ENCODE measurements around the gene SUPT20HL2.
"Not testable (repeated sequence)": the region's sequence is repeated elsewhere in the genome, so short reads cannot be mapped to it uniquely, and the experiment has no call there.

SUPT20HL2 gene

GRCh38 chrX:24309580-24310374, 4.1 kb downstream of the SUPT20HL2 start:
- not testable (repeated sequence) for H3K9me3 ChIP-seq (ENCODE audit: control insufficient read depth, low read length); H3K9ac ChIP-seq (ENCODE audit: low read length); H3K4me1 ChIP-seq (ENCODE audit: control insufficient read depth, insufficient read depth, low read length); DNase-seq (ENCODE audit: low read depth); H3K4me3 ChIP-seq (ENCODE audit: low read length); H3K36me3 ChIP-seq (ENCODE audit: control insufficient read depth, insufficient read depth, low read length, severe bottlenecking)
- H3K27me3 ChIP-seq (replicated peaks; ENCODE audit: control insufficient read depth, insufficient read depth, low read length): peaks cover 16% of the 10 kb centered on the region

- DNase-seq (ENCODE audit: low read depth); H3K9me3 ChIP-seq (ENCODE audit: control insufficient read depth, low read length); H3K36me3 ChIP-seq (ENCODE audit: control insufficient read depth, insufficient read depth, low read length, severe bottlenecking); H3K4me1 ChIP-seq (ENCODE audit: control insufficient read depth, insufficient read depth, low read length); H3K4me3 ChIP-seq (ENCODE audit: low read length); H3K9ac ChIP-seq (ENCODE audit: low read length): not testable (repeated sequence)
- peaks cover 19% of the 10 kb centered on the region for H3K27me3 ChIP-seq (replicated peaks; ENCODE audit: control insufficient read depth, insufficient read depth, low read length)
Observed at GRCh38 chrX:24308803-24309202, 5.1 kb downstream of the SUPT20HL2 start.

- no peak overlapping the region for H3K4me3 ChIP-seq (ENCODE audit: low read length)
- DNase-seq (ENCODE audit: low read depth): no peak
Observed at GRCh38 chrX:24306440-24306839, 7.4 kb downstream of the SUPT20HL2 start.

GRCh38 chrX:24305905-24306304, 8.0 kb downstream of the SUPT20HL2 start:
- Histone ChIP-seq H3K9ac (ENCODE audit: low read length) (no peak overlapping the region), H3K4me1 (ENCODE audit: control insufficient read depth, insufficient read depth, low read length) (no peaks in the 10 kb centered on the region), H3K36me3 (ENCODE audit: control insufficient read depth, insufficient read depth, low read length, severe bottlenecking) (no peaks in the 10 kb centered on the region), H3K27me3 (replicated peaks; ENCODE audit: control insufficient read depth, insufficient read depth, low read length) (peaks cover 19% of the 10 kb centered on the region), H3K9me3 (ENCODE audit: control insufficient read depth, low read length) (no peaks in the 10 kb centered on the region), H3K4me3 (ENCODE audit: low read length) (no peak overlapping the region)
- no peak for DNase-seq (ENCODE audit: low read depth)

More at GRCh38 chrX:24306440-24306839, 7.4 kb downstream of the SUPT20HL2 start:
- H3K27me3 ChIP-seq (replicated peaks; ENCODE audit: control insufficient read depth, insufficient read depth, low read length): peaks cover 19% of the 10 kb centered on the region
- H3K36me3 ChIP-seq (ENCODE audit: control insufficient read depth, insufficient read depth, low read length, severe bottlenecking): no peaks in the 10 kb centered on the region
- no peaks in the 10 kb centered on the region for H3K9me3 ChIP-seq (ENCODE audit: control insufficient read depth, low read length)
- H3K9ac ChIP-seq (ENCODE audit: low read length): no peak overlapping the region
- no peaks in the 10 kb centered on the region for H3K4me1 ChIP-seq (ENCODE audit: control insufficient read depth, insufficient read depth, low read length)

- no peak for DNase-seq (ENCODE audit: low read depth)
- H3K9me3 ChIP-seq (ENCODE audit: control insufficient read depth, low read length): no peaks in the 10 kb centered on the region
- H3K27me3 ChIP-seq (replicated peaks; ENCODE audit: control insufficient read depth, insufficient read depth, low read length): peaks cover 9% of the 10 kb centered on the region
- H3K9ac ChIP-seq (ENCODE audit: low read length): no peak overlapping the region
- no peaks in the 10 kb centered on the region for H3K4me1 ChIP-seq (ENCODE audit: control insufficient read depth, insufficient read depth, low read length)
- H3K36me3 ChIP-seq (ENCODE audit: control insufficient read depth, insufficient read depth, low read length, severe bottlenecking): no peaks in the 10 kb centered on the region
- no peak overlapping the region for H3K4me3 ChIP-seq (ENCODE audit: low read length)
Observed at GRCh38 chrX:24301806-24302205, 12.1 kb downstream of the SUPT20HL2 start.

GRCh38 chrX:24301060-24301459, 12.8 kb downstream of the SUPT20HL2 start:
- Histone ChIP-seq H3K4me3 (ENCODE audit: low read length) (no peak overlapping the region), H3K27me3 (replicated peaks; ENCODE audit: control insufficient read depth, insufficient read depth, low read length) (peaks cover 13% of the 10 kb centered on the region), H3K36me3 (ENCODE audit: control insufficient read depth, insufficient read depth, low read length, severe bottlenecking) (no peaks in the 10 kb centered on the region), H3K4me1 (ENCODE audit: control insufficient read depth, insufficient read depth, low read length) (no peaks in the 10 kb centered on the region), H3K9me3 (ENCODE audit: control insufficient read depth, low read length) (no peaks in the 10 kb centered on the region), H3K9ac (ENCODE audit: low read length) (no peak overlapping the region)
- no peak for DNase-seq (ENCODE audit: low read depth)

GRCh38 chrX:24298191-24298590, 15.7 kb downstream of the SUPT20HL2 start:
- no peaks in the 10 kb centered on the region for H3K9me3 ChIP-seq (ENCODE audit: control insufficient read depth, low read length)
- H3K27me3 ChIP-seq (replicated peaks; ENCODE audit: control insufficient read depth, insufficient read depth, low read length): peaks cover 20% of the 10 kb centered on the region
- H3K36me3 ChIP-seq (ENCODE audit: control insufficient read depth, insufficient read depth, low read length, severe bottlenecking): no peaks in the 10 kb centered on the region
- no peaks in the 10 kb centered on the region for H3K4me1 ChIP-seq (ENCODE audit: control insufficient read depth, insufficient read depth, low read length)
- DNase-seq (ENCODE audit: low read depth): peak; percentile 15
- H3K4me3 ChIP-seq (ENCODE audit: low read length): no peak overlapping the region
- H3K9ac ChIP-seq (ENCODE audit: low read length): no peak overlapping the region

GRCh38 chrX:24294619-24295018, 19.2 kb downstream of the SUPT20HL2 start:
- no peaks in the 10 kb centered on the region for H3K4me1 ChIP-seq (ENCODE audit: control insufficient read depth, insufficient read depth, low read length)
- peak; percentile 33 for DNase-seq (ENCODE audit: low read depth)
- no peaks in the 10 kb centered on the region for H3K9me3 ChIP-seq (ENCODE audit: control insufficient read depth, low read length)
- no peak overlapping the region for H3K4me3 ChIP-seq (ENCODE audit: low read length)
- H3K27me3 ChIP-seq (replicated peaks; ENCODE audit: control insufficient read depth, insufficient read depth, low read length): peaks cover 33% of the 10 kb centered on the region
- H3K9ac ChIP-seq (ENCODE audit: low read length): no peak overlapping the region
- H3K36me3 ChIP-seq (ENCODE audit: control insufficient read depth, insufficient read depth, low read length, severe bottlenecking): no peaks in the 10 kb centered on the region

GRCh38 chrX:24293412-24293811, 20.5 kb downstream of the SUPT20HL2 start:
- no peak overlapping the region for H3K9ac ChIP-seq (ENCODE audit: low read length)
- H3K27me3 ChIP-seq (replicated peaks; ENCODE audit: control insufficient read depth, insufficient read depth, low read length): peaks cover 33% of the 10 kb centered on the region
- H3K9me3 ChIP-seq (ENCODE audit: control insufficient read depth, low read length): no peaks in the 10 kb centered on the region
- no peak overlapping the region for H3K4me3 ChIP-seq (ENCODE audit: low read length)
- no peaks in the 10 kb centered on the region for H3K4me1 ChIP-seq (ENCODE audit: control insufficient read depth, insufficient read depth, low read length)
- H3K36me3 ChIP-seq (ENCODE audit: control insufficient read depth, insufficient read depth, low read length, severe bottlenecking): no peaks in the 10 kb centered on the region
- no peak for DNase-seq (ENCODE audit: low read depth)

- DNase-seq (ENCODE audit: low read depth): no peak
- H3K4me1 ChIP-seq (ENCODE audit: control insufficient read depth, insufficient read depth, low read length): no peaks in the 10 kb centered on the region
- peaks cover 33% of the 10 kb centered on the region for H3K27me3 ChIP-seq (replicated peaks; ENCODE audit: control insufficient read depth, insufficient read depth, low read length)
- no peak overlapping the region for H3K4me3 ChIP-seq (ENCODE audit: low read length)
- no peaks in the 10 kb centered on the region for H3K36me3 ChIP-seq (ENCODE audit: control insufficient read depth, insufficient read depth, low read length, severe bottlenecking)
- H3K9me3 ChIP-seq (ENCODE audit: control insufficient read depth, low read length): no peaks in the 10 kb centered on the region
- H3K9ac ChIP-seq (ENCODE audit: low read length): no peak overlapping the region
Observed at GRCh38 chrX:24292353-24292752, 21.5 kb downstream of the SUPT20HL2 start.

GRCh38 chrX:24285082-24285481, 28.8 kb downstream of the SUPT20HL2 start:
- Histone ChIP-seq H3K36me3 (ENCODE audit: control insufficient read depth, insufficient read depth, low read length, severe bottlenecking) (no peaks in the 10 kb centered on the region), H3K9ac (ENCODE audit: low read length) (no peak overlapping the region), H3K9me3 (ENCODE audit: control insufficient read depth, low read length) (no peaks in the 10 kb centered on the region), H3K27me3 (replicated peaks; ENCODE audit: control insufficient read depth, insufficient read depth, low read length) (peaks cover 12% of the 10 kb centered on the region), H3K4me1 (ENCODE audit: control insufficient read depth, insufficient read depth, low read length) (peaks cover 25% of the 10 kb centered on the region), H3K4me3 (ENCODE audit: low read length) (no peak overlapping the region)
- DNase-seq (ENCODE audit: low read depth): peak; percentile 4

Measured in adipocyte (in vitro differentiated cells).